Osteoblast (primary cell): ENCODE results near the gene RPS6KA2. TPM values are rescaled to one million over a fixed set of nuclear protein-coding genes. Genes with fewer than 3 reads are reported as not detected.

ENCODE experiments used
- DNase-seq: peaks from one replicate; pipeline ENCODE4 v3.0.0; 2011; ENCODE audit warnings: low spot score, mixed read lengths; ENCODE audit not compliant: insufficient read length; ENCODE audit errors: missing footprints
- H2AFZ ChIP-seq: 2 replicates; pipeline ENCODE4 v1.6.0; 2011; ENCODE audit warnings: mild to moderate bottlenecking, low read length
- H3K27ac ChIP-seq: 2 replicates; pipeline ENCODE4 v1.5.1; 2011; ENCODE audit warnings: mild to moderate bottlenecking, low read depth, low read length, moderate library complexity
- H3K27me3 ChIP-seq: 2 replicates; pipeline ENCODE4 v1.6.0; 2012; ENCODE audit warnings: mild to moderate bottlenecking, control low read depth, inconsistent platforms, low read length, moderate library complexity; ENCODE audit not compliant: insufficient read depth
- H3K36me3 ChIP-seq: 2 replicates; pipeline ENCODE4 v1.5.1; 2011; ENCODE audit warnings: mild to moderate bottlenecking, low read length, control low read depth, moderate library complexity; ENCODE audit not compliant: insufficient read depth
- H3K4me1 ChIP-seq: 2 replicates; pipeline ENCODE4 v1.5.1; 2011; ENCODE audit warnings: mild to moderate bottlenecking, low read length, control low read depth, moderate library complexity; ENCODE audit not compliant: insufficient read depth
- H3K4me2 ChIP-seq: 2 replicates; pipeline ENCODE4 v1.6.0; 2011; ENCODE audit warnings: mild to moderate bottlenecking, low read length; ENCODE audit not compliant: insufficient read depth
- H3K4me3 ChIP-seq: fragments of 200-600 bp; sonication (generic); 3 replicates; pipeline ENCODE4 v1.5.1; 2012; ENCODE audit warnings: mild to moderate bottlenecking, low read length, inconsistent platforms; ENCODE audit not compliant: insufficient read depth
- H3K79me2 ChIP-seq: 2 replicates; pipeline ENCODE4 v1.6.0; 2012; ENCODE audit warnings: mild to moderate bottlenecking, low read length, control low read depth, inconsistent platforms; ENCODE audit not compliant: insufficient read depth
- H3K9me3 ChIP-seq: 2 replicates; pipeline ENCODE4 v1.5.1; 2011; ENCODE audit warnings: low read depth, low read length, control low read depth
- H4K20me1 ChIP-seq: 2 replicates; pipeline ENCODE4 v1.6.0; 2012; ENCODE audit warnings: mild to moderate bottlenecking, low read length, control low read depth; ENCODE audit not compliant: insufficient read depth
- CTCF ChIP-seq: IDR thresholded peaks from 2 replicates; pipeline ENCODE4 v1.5.1; 2011; ENCODE audit warnings: mild to moderate bottlenecking, low read depth, low read length, moderate library complexity; ENCODE audit errors: extremely low read depth
- total RNA-seq: library from RNA; depleted of rRNA; stranded (reverse); fragments of >200 nt; gene quantifications from 2 replicates; pipeline ENCODE4 v1.2.3, GENCODE V29; 2012

RPS6KA2 gene
- total RNA-seq, 1 donor = 113 TPM

- no peak for DNase-seq
- no peaks in the 10 kb centered on the region for H3K36me3 ChIP-seq
- H3K79me2 ChIP-seq = peaks cover 82% of the 10 kb centered on the region
- no peak for TF ChIP-seq CTCF
- H3K4me1 ChIP-seq = peaks cover 36% of the 10 kb centered on the region
- no peak overlapping the region for H2AFZ ChIP-seq
- peaks cover 6% of the 10 kb centered on the region for H4K20me1 ChIP-seq
- peak overlapping the region; percentile 60 for H3K27ac ChIP-seq
- H3K27me3 ChIP-seq = no peaks in the 10 kb centered on the region
- H3K4me2 ChIP-seq = peak overlapping the region; percentile 60
- no peaks in the 10 kb centered on the region for H3K9me3 ChIP-seq
- no peak overlapping the region for H3K4me3 ChIP-seq
Observed at GRCh38 chr6:166588691-166589336, 38.2 kb downstream of the RPS6KA2 start.

GRCh38 chr6:166587631-166588413, 39.2 kb downstream of the RPS6KA2 start:
- Histone ChIP-seq H4K20me1 (peaks cover 6% of the 10 kb centered on the region), H3K4me3 (no peak overlapping the region), H3K79me2 (peaks cover 84% of the 10 kb centered on the region), H3K27me3 (no peaks in the 10 kb centered on the region), H3K4me1 (peaks cover 38% of the 10 kb centered on the region), H3K9me3 (no peaks in the 10 kb centered on the region), H2AFZ (no peak overlapping the region), H3K27ac (no peak overlapping the region), H3K36me3 (no peaks in the 10 kb centered on the region), H3K4me2 (no peak overlapping the region)
- no peak for TF ChIP-seq CTCF
- DNase-seq = no peak

- Histone ChIP-seq H3K4me1 (peaks cover 32% of the 10 kb centered on the region), H3K79me2 (peaks cover 79% of the 10 kb centered on the region), H3K27me3 (no peaks in the 10 kb centered on the region), H3K27ac (no peak within 1 kb of the TSS), H4K20me1 (peaks cover 6% of the 10 kb centered on the region), H3K36me3 (no peaks in the 10 kb centered on the region), H3K9me3 (no peaks in the 10 kb centered on the region), H2AFZ (no peak within 1 kb of the TSS), H3K4me3 (no peak within 1 kb of the TSS), H3K4me2 (no peak within 1 kb of the TSS)
- no peak for DNase-seq
- TF ChIP-seq CTCF = no peak
Observed at GRCh38 chr6:166586424-166587156, 40.5 kb downstream of the RPS6KA2 start, which contains the start of gene RAMACL. TSS of gene RAMACL (minus strand) at chr6:166586678. CDS start at chr6:166586477, 201 bp downstream.
